Head of caudate nucleus (tissue), 42 donors: ENCODE results near the gene CTNNAL1.
"Not testable (repeated sequence)": the region's sequence is repeated elsewhere in the genome, so short reads cannot be mapped to it uniquely, and the experiment has no call there.

Source experiments
- DNase-seq, 42 donors: peaks; one replicate each; pipeline versions ENCODE4 v3.0.0 to v3.0.0-alpha.2; 2020 to 2021; ENCODE audit warnings: mixed read lengths in 7 of 42
- intact Hi-C: fragments of 100-400 bp; cut with DNase I; formaldehyde crosslinking; loops from one replicate; pipeline ENCODE4 v1.15.0; 2022

The CTNNAL1 gene

GRCh38 chr9:109003116-109003515 is 10.2 kb downstream of the CTNNAL1 start:
- DNase-seq, result no peak
- intact Hi-C loops, result no loop called here

- no peak for DNase-seq
- intact Hi-C loops, result no loop called here
Observed at GRCh38 chr9:109002141-109002540, 11.2 kb downstream of the CTNNAL1 start.

- intact Hi-C loops, result no loop called here
- DNase-seq, result no peak
Observed at GRCh38 chr9:109001275-109001676, 12.0 kb downstream of the CTNNAL1 start.

GRCh38 chr9:108997112-108997511 is 16.2 kb downstream of the CTNNAL1 start:
- intact Hi-C loops, result no loop called here
- no peak for DNase-seq

GRCh38 chr9:108996643-108997042 is 16.7 kb downstream of the CTNNAL1 start:
- no peak for DNase-seq
- intact Hi-C loops, result no loop called here

- peak in 1 of 42 donors; percentile 6 for DNase-seq
- intact Hi-C loops, result no loop called here
Observed at GRCh38 chr9:108994695-108995094, 18.6 kb downstream of the CTNNAL1 start.

- intact Hi-C loops, result no loop called here
- DNase-seq, result no peak
Observed at GRCh38 chr9:108991479-108991878, 21.8 kb downstream of the CTNNAL1 start.

GRCh38 chr9:108983885-108984284 is 29.4 kb downstream of the CTNNAL1 start:
- DNase-seq, result no peak
- intact Hi-C loops, result no loop called here

GRCh38 chr9:108980893-108981292 is 32.4 kb downstream of the CTNNAL1 start:
- DNase-seq, result no peak
- intact Hi-C loops, result no loop called here

GRCh38 chr9:108978205-108978604 is 35.1 kb downstream of the CTNNAL1 start:
- intact Hi-C loops, result no loop called here
- no peak for DNase-seq

GRCh38 chr9:108973895-108974294 is 39.4 kb downstream of the CTNNAL1 start:
- no peak for DNase-seq
- intact Hi-C loops, result no loop called here

GRCh38 chr9:108972626-108973209 is 40.6 kb downstream of the CTNNAL1 start:
- no peak for DNase-seq

GRCh38 chr9:108972186-108972585 is 41.1 kb downstream of the CTNNAL1 start:
- intact Hi-C loops, result no loop called here
- no peak for DNase-seq

More at GRCh38 chr9:108972626-108973209, 40.6 kb downstream of the CTNNAL1 start:
- intact Hi-C loops, result no loop called here

- DNase-seq, intact Hi-C loops: not testable (repeated sequence)
Observed at GRCh38 chr9:108971392-108971791, 41.9 kb downstream of the CTNNAL1 start.

GRCh38 chr9:108967916-108968315 is 45.4 kb downstream of the CTNNAL1 start:
- no peak for DNase-seq

GRCh38 chr9:108963459-108964143 is 49.7 kb downstream of the CTNNAL1 start:
- intact Hi-C loops, result no loop called here
- no peak for DNase-seq

More at GRCh38 chr9:108967916-108968315, 45.4 kb downstream of the CTNNAL1 start:
- intact Hi-C loops, result no loop called here

GRCh38 chr9:108961151-108961550 is 52.1 kb downstream of the CTNNAL1 start:
- no peak for DNase-seq
- intact Hi-C loops, result no loop called here

GRCh38 chr9:108960331-108960730 is 53.0 kb downstream of the CTNNAL1 start:
- DNase-seq, result no peak
- intact Hi-C loops, result no loop called here

GRCh38 chr9:108956631-108957026 is 56.7 kb downstream of the CTNNAL1 start:
- DNase-seq, result no peak
- intact Hi-C loops, result no loop called here

- intact Hi-C loops, result no loop called here
- DNase-seq, result no peak
Observed at GRCh38 chr9:108956022-108956630, 57.2 kb downstream of the CTNNAL1 start.
